Measurements from ENCODE around the gene MAPK8IP2. TPM values are rescaled to one million over a fixed set of nuclear protein-coding genes. Genes with fewer than 3 reads are reported as not detected.
A peak's percentile ranks its signal among the peaks of the same experiment; 100 is the strongest.

The MAPK8IP2 gene
- polyA plus RNA-seq, 2 of the 4 experiments (the other 2 are of a cell fraction), result 0.76 to 3.0 TPM

DNA sequence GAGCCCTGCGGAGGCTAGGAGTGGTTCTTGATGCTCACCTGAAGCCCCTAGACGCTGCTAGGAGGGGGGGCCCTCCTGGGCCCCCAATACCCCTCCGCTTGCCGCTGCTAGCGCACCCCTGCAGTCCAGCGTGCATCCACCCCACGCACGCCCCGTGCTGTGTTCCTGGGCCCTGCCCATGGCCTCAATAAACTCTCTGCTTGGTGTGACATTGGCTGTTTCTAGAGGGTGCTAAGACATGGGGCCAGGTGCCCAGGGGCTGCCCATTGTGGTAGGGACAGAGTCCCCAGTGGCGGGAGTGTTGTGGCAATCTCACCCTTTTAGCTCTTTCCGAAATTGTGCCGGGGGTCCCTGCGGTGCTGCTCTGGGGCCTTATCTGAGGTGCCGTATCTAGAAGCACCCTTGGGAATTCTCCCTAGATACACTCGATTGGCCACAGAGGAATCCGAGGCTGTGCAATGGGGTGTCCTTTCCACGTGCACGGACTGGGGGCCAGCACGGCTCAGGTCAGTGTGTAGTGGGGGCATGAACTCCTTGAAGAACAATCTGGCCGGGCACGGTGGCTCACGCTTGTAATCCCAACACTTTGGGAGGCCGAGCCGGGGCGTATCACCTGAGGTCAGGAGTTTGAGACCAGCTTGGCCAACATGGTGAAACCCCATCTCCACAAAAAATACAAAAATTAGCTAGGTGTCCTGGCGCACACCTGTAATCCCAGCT is 10.9 kb downstream of the MAPK8IP2 start:
- no peak for DNase-seq (ENCODE audit: low read depth in 1 of 2, low spot score in 1 of 2)
- POLR2A ChIA-PET, result no interaction called here
- 84% methylated on average over 16 of the region's 26 CpGs for WGBS (ENCODE audit: missing lambda C conversion rate)
- H3K27ac ChIP-seq, result no peak overlapping the region
- CTCF ChIA-PET, result interaction anchor here (1.9 kb wide), 1 partner anchor 9 kb away, joined by 6 read pairs; no protein-coding TSS in a partner anchor
- H3K4me2 ChIP-seq, result no peak overlapping the region
- ATAC-seq, result no peak
- TF ChIP-seq EHMT2 (IDR thresholded peaks at IDR 0.05; ENCODE audit: low read depth), result no peak
- no peak for TF ChIP-seq TP53 (CRISPR knock-in tag; IDR thresholded peaks at IDR 0.05)
- no peak for TF ChIP-seq RFX5 (IDR thresholded peaks at IDR 0.05)
- TF ChIP-seq, protein P1, sequence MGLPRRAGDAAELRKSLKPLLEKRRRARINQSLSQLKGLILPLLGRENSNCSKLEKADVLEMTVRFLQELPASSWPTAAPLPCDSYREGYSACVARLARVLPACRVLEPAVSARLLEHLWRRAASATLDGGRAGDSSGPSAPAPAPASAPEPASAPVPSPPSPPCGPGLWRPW (IDR thresholded peaks at IDR 0.05), result no peak
- no peak for TF ChIP-seq RARB (CRISPR knock-in tag; IDR thresholded peaks at IDR 0.05)
- TF ChIP-seq, protein P2, sequence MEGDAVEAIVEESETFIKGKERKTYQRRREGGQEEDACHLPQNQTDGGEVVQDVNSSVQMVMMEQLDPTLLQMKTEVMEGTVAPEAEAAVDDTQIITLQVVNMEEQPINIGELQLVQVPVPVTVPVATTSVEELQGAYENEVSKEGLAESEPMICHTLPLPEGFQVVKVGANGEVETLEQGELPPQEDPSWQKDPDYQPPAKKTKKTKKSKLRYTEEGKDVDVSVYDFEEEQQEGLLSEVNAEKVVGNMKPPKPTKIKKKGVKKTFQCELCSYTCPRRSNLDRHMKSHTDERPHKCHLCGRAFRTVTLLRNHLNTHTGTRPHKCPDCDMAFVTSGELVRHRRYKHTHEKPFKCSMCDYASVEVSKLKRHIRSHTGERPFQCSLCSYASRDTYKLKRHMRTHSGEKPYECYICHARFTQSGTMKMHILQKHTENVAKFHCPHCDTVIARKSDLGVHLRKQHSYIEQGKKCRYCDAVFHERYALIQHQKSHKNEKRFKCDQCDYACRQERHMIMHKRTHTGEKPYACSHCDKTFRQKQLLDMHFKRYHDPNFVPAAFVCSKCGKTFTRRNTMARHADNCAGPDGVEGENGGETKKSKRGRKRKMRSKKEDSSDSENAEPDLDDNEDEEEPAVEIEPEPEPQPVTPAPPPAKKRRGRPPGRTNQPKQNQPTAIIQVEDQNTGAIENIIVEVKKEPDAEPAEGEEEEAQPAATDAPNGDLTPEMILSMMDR (IDR thresholded peaks at IDR 0.05), result no peak
- no peaks in the 10 kb centered on the region for H3K9me3 ChIP-seq
- no peak overlapping the region for H3K4me3 ChIP-seq
- FAIRE-seq, result no peak
- H3K4me1 ChIP-seq, result no peaks in the 10 kb centered on the region

DNA sequence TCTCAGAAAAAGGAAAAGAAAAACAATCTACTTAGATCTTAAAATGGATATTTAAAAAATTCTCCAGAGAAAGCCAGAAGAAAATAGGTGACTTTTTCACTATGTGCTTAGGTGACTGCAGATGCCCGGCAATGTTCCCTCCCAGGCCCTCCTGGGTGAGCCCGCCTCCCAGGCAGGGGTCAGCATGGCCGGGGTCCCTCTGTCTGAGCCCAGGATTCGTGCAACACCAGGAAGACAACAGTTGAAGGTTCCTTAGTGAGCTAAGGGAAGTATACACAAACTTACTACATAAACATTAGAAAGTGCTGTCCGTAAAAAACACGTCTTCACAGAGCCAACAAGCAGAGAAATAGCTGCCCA is 11.6 kb downstream of the MAPK8IP2 start:
- ATAC-seq, result no peak; a peak in 1 of 6 replicates
- CTCF ChIA-PET, result interaction anchor here (1.4 to 1.9 kb wide), 2 partner anchors 8 to 16 kb away, joined by 4 to 6 read pairs; partner anchors contain the start of gene ARSA

DNA sequence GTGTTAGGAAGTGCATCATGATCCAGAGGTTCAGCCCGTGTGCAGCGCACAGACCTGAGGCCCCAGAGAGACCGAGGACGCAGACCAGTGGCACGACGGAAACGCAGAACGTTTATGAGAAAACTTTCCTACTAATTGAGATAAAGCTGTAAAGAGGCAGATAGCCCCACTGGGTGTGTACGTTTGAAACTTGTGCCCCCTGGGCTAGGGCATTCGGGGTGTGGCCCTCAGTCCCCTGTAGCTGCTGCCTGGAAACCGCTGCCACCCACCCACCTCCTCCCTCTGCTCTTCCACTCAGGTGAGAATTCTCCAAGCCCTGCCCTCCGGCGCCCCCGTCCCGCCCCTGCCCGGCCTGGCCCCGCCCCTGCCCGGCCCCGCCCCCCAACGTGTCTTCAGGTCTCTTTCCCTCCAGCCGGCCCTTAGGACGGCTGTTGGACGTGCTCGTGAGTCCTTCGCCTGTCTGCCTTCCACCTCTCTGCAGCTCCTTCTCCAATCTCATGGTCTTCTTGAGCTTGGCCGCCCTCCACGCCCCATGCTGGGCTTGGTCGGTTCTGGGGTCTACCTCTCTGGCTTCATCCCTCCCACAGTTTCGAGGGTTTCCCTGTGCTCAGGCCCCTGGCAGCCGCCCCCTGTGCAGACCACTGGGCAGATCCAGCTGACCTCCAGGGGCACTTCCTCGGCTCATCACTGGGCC is 12.1 kb downstream of the MAPK8IP2 start:
- Histone ChIP-seq H3K4me1 (no peaks in the 10 kb centered on the region), H3K4me2 (no peak overlapping the region), H3K27ac (no peak overlapping the region), H3K9me3 (no peaks in the 10 kb centered on the region), H3K4me3 (no peak overlapping the region)
- DNase-seq (ENCODE audit: low read depth in 1 of 2, low spot score in 1 of 2), result no peak
- POLR2A ChIA-PET, result no interaction called here
- WGBS (ENCODE audit: missing lambda C conversion rate), result 71% methylated on average over 19 of the region's 31 CpGs
- TF ChIP-seq SREBF2 (IDR thresholded peaks at IDR 0.05) (no peak), HOXB13 (CRISPR knock-in tag; IDR thresholded peaks at IDR 0.05; ENCODE audit: low read depth) (no peak), NPAS2 (CRISPR knock-in tag; IDR thresholded peaks at IDR 0.05; ENCODE audit: borderline replicate concordance) (no peak), ESRRA (IDR thresholded peaks at IDR 0.05; ENCODE audit: borderline replicate concordance, low read length) (no peak), MAFK (IDR thresholded peaks at IDR 0.05; ENCODE audit: partially characterized antibody) (no peak), CEBPB (IDR thresholded peaks at IDR 0.05) (no peak), JUN (IDR thresholded peaks at IDR 0.05) (no peak), JUNB (IDR thresholded peaks at IDR 0.05) (no peak), TFCP2L1 (CRISPR knock-in tag; IDR thresholded peaks at IDR 0.05) (no peak), CHD2 (IDR thresholded peaks at IDR 0.05; ENCODE audit: low read length, partially characterized antibody) (no peak), ZC3H11A (IDR thresholded peaks at IDR 0.05) (no peak), POLR2AphosphoS2 (conservative IDR thresholded peaks at IDR 0.05; ENCODE audit: low read length) (no peak), FOSB (CRISPR knock-in tag; IDR thresholded peaks at IDR 0.05) (no peak), EP300 (IDR thresholded peaks at IDR 0.05) (no peak)
- TF ChIP-seq, protein P3, sequence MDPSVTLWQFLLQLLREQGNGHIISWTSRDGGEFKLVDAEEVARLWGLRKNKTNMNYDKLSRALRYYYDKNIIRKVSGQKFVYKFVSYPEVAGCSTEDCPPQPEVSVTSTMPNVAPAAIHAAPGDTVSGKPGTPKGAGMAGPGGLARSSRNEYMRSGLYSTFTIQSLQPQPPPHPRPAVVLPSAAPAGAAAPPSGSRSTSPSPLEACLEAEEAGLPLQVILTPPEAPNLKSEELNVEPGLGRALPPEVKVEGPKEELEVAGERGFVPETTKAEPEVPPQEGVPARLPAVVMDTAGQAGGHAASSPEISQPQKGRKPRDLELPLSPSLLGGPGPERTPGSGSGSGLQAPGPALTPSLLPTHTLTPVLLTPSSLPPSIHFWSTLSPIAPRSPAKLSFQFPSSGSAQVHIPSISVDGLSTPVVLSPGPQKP (IDR thresholded peaks at IDR 0.05; ENCODE audit: low read depth, low read length), result no peak
- TF ChIP-seq, protein P4, sequence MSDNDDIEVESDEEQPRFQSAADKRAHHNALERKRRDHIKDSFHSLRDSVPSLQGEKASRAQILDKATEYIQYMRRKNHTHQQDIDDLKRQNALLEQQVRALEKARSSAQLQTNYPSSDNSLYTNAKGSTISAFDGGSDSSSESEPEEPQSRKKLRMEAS (IDR thresholded peaks at IDR 0.05), result no peak
- TF ChIP-seq, protein P5, sequence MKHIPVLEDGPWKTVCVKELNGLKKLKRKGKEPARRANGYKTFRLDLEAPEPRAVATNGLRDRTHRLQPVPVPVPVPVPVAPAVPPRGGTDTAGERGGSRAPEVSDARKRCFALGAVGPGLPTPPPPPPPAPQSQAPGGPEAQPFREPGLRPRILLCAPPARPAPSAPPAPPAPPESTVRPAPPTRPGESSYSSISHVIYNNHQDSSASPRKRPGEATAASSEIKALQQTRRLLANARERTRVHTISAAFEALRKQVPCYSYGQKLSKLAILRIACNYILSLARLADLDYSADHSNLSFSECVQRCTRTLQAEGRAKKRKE (CRISPR knock-in tag; IDR thresholded peaks at IDR 0.05; ENCODE audit: low read depth), result no peak
- peak; percentile 41 to 62; a peak in 4 of 6 replicates for ATAC-seq
- CTCF ChIA-PET, result interaction anchor here (1.0 to 1.9 kb wide), 3 partner anchors 8 to 50 kb away, joined by 4 to 6 read pairs (median 5); partner anchors contain the start of genes ARSA and SYCE3
- no peak for FAIRE-seq

More for the DNA sequence above, 11.6 kb downstream of the MAPK8IP2 start:
- TF ChIP-seq, protein P6, sequence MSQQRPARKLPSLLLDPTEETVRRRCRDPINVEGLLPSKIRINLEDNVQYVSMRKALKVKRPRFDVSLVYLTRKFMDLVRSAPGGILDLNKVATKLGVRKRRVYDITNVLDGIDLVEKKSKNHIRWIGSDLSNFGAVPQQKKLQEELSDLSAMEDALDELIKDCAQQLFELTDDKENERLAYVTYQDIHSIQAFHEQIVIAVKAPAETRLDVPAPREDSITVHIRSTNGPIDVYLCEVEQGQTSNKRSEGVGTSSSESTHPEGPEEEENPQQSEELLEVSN (IDR thresholded peaks at IDR 0.05; ENCODE audit: borderline replicate concordance, low read depth), result no peak
- TF ChIP-seq MYC (IDR thresholded peaks at IDR 0.05; ENCODE audit: borderline replicate concordance, low read length) (no peak), PHF8 (IDR thresholded peaks at IDR 0.05; ENCODE audit: borderline replicate concordance, low read depth) (no peak), EHMT2 (IDR thresholded peaks at IDR 0.05; ENCODE audit: low read depth) (no peak), ZC3H11A (IDR thresholded peaks at IDR 0.05) (no peak), CBX8 (IDR thresholded peaks at IDR 0.05) (no peak), JUNB (IDR thresholded peaks at IDR 0.05) (no peak), POLR2AphosphoS2 (conservative IDR thresholded peaks at IDR 0.05; ENCODE audit: low read length) (no peak), HOXB13 (CRISPR knock-in tag; IDR thresholded peaks at IDR 0.05; ENCODE audit: low read depth) (no peak), FOSL2 (IDR thresholded peaks at IDR 0.05) (no peak), FOSL2 (CRISPR knock-in tag; IDR thresholded peaks at IDR 0.05) (no peak), FOXS1 (CRISPR knock-in tag; IDR thresholded peaks at IDR 0.05) (no peak)
- FAIRE-seq (no peak), DNase-seq (ENCODE audit: low read depth in 1 of 2, low spot score in 1 of 2) (no peak)
- Histone ChIP-seq H3K27ac (no peak overlapping the region), H3K4me3 (no peak overlapping the region), H3K4me2 (no peak overlapping the region), H3K9me3 (no peaks in the 10 kb centered on the region), H3K4me1 (no peaks in the 10 kb centered on the region)
- POLR2A ChIA-PET, result no interaction called here
- 76% methylated on average over 6 of the region's 6 CpGs for WGBS (ENCODE audit: missing lambda C conversion rate)
